CD8-positive, alpha-beta memory T cell (primary cell): ENCODE data around the gene ZNF516. TPM values are rescaled to one million over a fixed set of nuclear protein-coding genes. Genes with fewer than 3 reads are reported as not detected.

Experiments
- CTCF ChIA-PET: fragments of 350-600 bp; sonication (Branson Sonifier 250); formaldehyde crosslinking; loops from one replicate; lab custom pipeline; 2021; ENCODE audit warnings: antibody characterized with exemption; lab: Charles Lee
- POLR2A ChIA-PET: fragments of 350-600 bp; sonication (Branson Sonifier 250); formaldehyde crosslinking; loops from one replicate; lab custom pipeline; 2021; ENCODE audit warnings: antibody characterized with exemption; lab: Charles Lee
- DNase-seq, 5 donors: peaks; one replicate each; pipeline versions ENCODE4 v3.0.0 to v3.0.0-alpha.2; 2020 to 2022; ENCODE audit warnings: mixed read lengths in 1 of 5
- H3K27ac ChIP-seq: one replicate; pipeline ENCODE4 v1.7.0; 2013; ENCODE audit warnings: low read depth, mild to moderate bottlenecking, low read length, moderate library complexity
- H3K27me3 ChIP-seq: 2 replicates; pipeline ENCODE4 v1.7.0; 2013; ENCODE audit warnings: low read length, mild to moderate bottlenecking; ENCODE audit not compliant: insufficient read depth, poor library complexity, severe bottlenecking
- H3K36me3 ChIP-seq: 2 replicates; pipeline ENCODE4 v1.7.0; 2013; ENCODE audit warnings: mild to moderate bottlenecking, low read length, moderate library complexity; ENCODE audit not compliant: insufficient read depth
- H3K4me1 ChIP-seq: 2 replicates; pipeline ENCODE4 v1.7.0; 2013; ENCODE audit warnings: mild to moderate bottlenecking, low read length, moderate library complexity; ENCODE audit not compliant: insufficient read depth
- H3K4me3 ChIP-seq: 2 replicates; pipeline ENCODE4 v1.7.0; 2013; ENCODE audit warnings: mild to moderate bottlenecking, low read length
- H3K9me3 ChIP-seq: 2 replicates; pipeline ENCODE4 v1.7.0; 2013; ENCODE audit warnings: mild to moderate bottlenecking, low read length
- H3K27ac Mint-ChIP-seq, 8 donors: one replicate each; pipeline ENCODE4 v1.8.0; 2020 to 2021; ENCODE audit warnings: mixed read lengths in 8 of 8, mild to moderate bottlenecking in 6 of 8, inconsistent platforms in 3 of 8, moderate library complexity in 3 of 8
- H3K27me3 Mint-ChIP-seq, 2 donors: one replicate each; pipeline ENCODE4 v1.8.0; 2020 to 2021; ENCODE audit warnings: mixed read lengths in 2 of 2, mild to moderate bottlenecking in 1 of 2, moderate library complexity in 1 of 2
- H3K36me3 Mint-ChIP-seq, 3 donors: one replicate each; pipeline ENCODE4 v1.8.0; 2020 to 2021; ENCODE audit warnings: mixed read lengths in 3 of 3, inconsistent platforms in 1 of 3, mild to moderate bottlenecking in 1 of 3
- H3K4me1 Mint-ChIP-seq, 3 donors: one replicate each; pipeline ENCODE4 v1.8.0; 2020 to 2021; ENCODE audit warnings: mixed read lengths in 3 of 3, inconsistent platforms in 1 of 3, mild to moderate bottlenecking in 1 of 3
- H3K4me3 Mint-ChIP-seq, 7 donors: one replicate each; pipeline ENCODE4 v1.8.0; 2020 to 2021; ENCODE audit warnings: mixed read lengths in 7 of 7, mild to moderate bottlenecking in 6 of 7, moderate library complexity in 4 of 7, inconsistent platforms in 2 of 7
- H3K9me3 Mint-ChIP-seq, 5 donors: one replicate each; pipeline ENCODE4 v1.8.0; 2020 to 2022; ENCODE audit warnings: mixed read lengths in 5 of 5, mild to moderate bottlenecking in 3 of 5, moderate library complexity in 2 of 5, inconsistent platforms in 1 of 5
- polyA plus RNA-seq: library from polyadenylated mRNA; unstranded; fragments of 300-500 nt; fragmentation: Illumina TruSeq; gene quantifications from one replicate; pipeline ENCODE4 v1.2.3, GENCODE V29; 2021
- total RNA-seq, 2 experiments: library from RNA; stranded (reverse); gene quantifications; one replicate each; pipeline ENCODE4 v1.2.3, GENCODE V29; 2021

Gene ZNF516
- total and polyA plus RNA-seq, 3 experiments from 2014 or later, result 1.3 to 1.9 (median 1.6) TPM

GRCh38 chr18:76437910-76438309 lies 57.1 kb downstream of the ZNF516 start:
- Histone ChIP-seq H3K4me1 (no peaks in the 10 kb centered on the region), H3K4me3 (no peak overlapping the region), H3K27me3 (no peaks in the 10 kb centered on the region), H3K36me3 (no peaks in the 10 kb centered on the region), H3K9me3 (no peaks in the 10 kb centered on the region), H3K27ac (no peak overlapping the region)
- Mint-ChIP-seq H3K36me3 (peaks cover 0 to 3% (median 0%) of the 10 kb centered on the region in 3 donors), H3K9me3 (no peaks in the 10 kb centered on the region), H3K27ac (no peak overlapping the region), H3K27me3 (peaks cover 0 to 3% of the 10 kb centered on the region in 2 donors), H3K4me1 (no peaks in the 10 kb centered on the region), H3K4me3 (no peak overlapping the region)
- POLR2A ChIA-PET, result no interaction called here
- CTCF ChIA-PET, result no interaction called here
- DNase-seq, result no peak

GRCh38 chr18:76437011-76437410 lies 58.0 kb downstream of the ZNF516 start:
- Histone ChIP-seq H3K27me3 (no peaks in the 10 kb centered on the region), H3K27ac (no peak overlapping the region), H3K36me3 (no peaks in the 10 kb centered on the region), H3K4me1 (no peaks in the 10 kb centered on the region), H3K4me3 (no peak overlapping the region), H3K9me3 (no peaks in the 10 kb centered on the region)
- CTCF ChIA-PET, result no interaction called here
- Mint-ChIP-seq H3K36me3 (peaks cover 0 to 3% (median 0%) of the 10 kb centered on the region in 3 donors), H3K4me1 (no peaks in the 10 kb centered on the region), H3K27ac (no peak overlapping the region), H3K4me3 (no peak overlapping the region), H3K9me3 (no peaks in the 10 kb centered on the region), H3K27me3 (peaks cover 1 to 3% of the 10 kb centered on the region in 2 donors)
- no peak for DNase-seq
- POLR2A ChIA-PET, result no interaction called here

- H3K27me3 ChIP-seq, result no peaks in the 10 kb centered on the region
- H3K4me3 Mint-ChIP-seq, result no peak overlapping the region
- peaks cover 0 to 3% (median 0%) of the 10 kb centered on the region in 3 donors for H3K36me3 Mint-ChIP-seq
- H3K9me3 Mint-ChIP-seq, result no peaks in the 10 kb centered on the region
- no peak overlapping the region for H3K27ac Mint-ChIP-seq
- H3K4me1 Mint-ChIP-seq, result no peaks in the 10 kb centered on the region
- no peak overlapping the region for H3K27ac ChIP-seq
- ChIA-PET CTCF (interaction anchor here (0.9 kb wide), 1 partner anchor 37 kb away, joined by 3 read pairs; no protein-coding TSS in a partner anchor), POLR2A (no interaction called here)
- DNase-seq, result no peak
- no peaks in the 10 kb centered on the region for H3K36me3 ChIP-seq
- H3K4me1 ChIP-seq, result no peaks in the 10 kb centered on the region
- H3K27me3 Mint-ChIP-seq, result peaks cover 1 to 3% of the 10 kb centered on the region in 2 donors
- no peak overlapping the region for H3K4me3 ChIP-seq
- H3K9me3 ChIP-seq, result no peaks in the 10 kb centered on the region
Observed at GRCh38 chr18:76436342-76436741, 58.7 kb downstream of the ZNF516 start.

- ChIA-PET POLR2A (no interaction called here), CTCF (interaction anchor here (0.9 kb wide), 1 partner anchor 36 kb away, joined by 3 read pairs; no protein-coding TSS in a partner anchor)
- peaks cover 0 to 3% (median 0%) of the 10 kb centered on the region in 3 donors for H3K36me3 Mint-ChIP-seq
- peaks cover 1 to 3% of the 10 kb centered on the region in 2 donors for H3K27me3 Mint-ChIP-seq
- no peaks in the 10 kb centered on the region for H3K9me3 ChIP-seq
- no peak for DNase-seq
- H3K4me3 ChIP-seq, result no peak overlapping the region
- no peaks in the 10 kb centered on the region for H3K36me3 ChIP-seq
- H3K4me3 Mint-ChIP-seq, result no peak overlapping the region
- no peaks in the 10 kb centered on the region for H3K4me1 ChIP-seq
- H3K27ac ChIP-seq, result no peak overlapping the region
- no peaks in the 10 kb centered on the region for H3K27me3 ChIP-seq
- no peaks in the 10 kb centered on the region for H3K9me3 Mint-ChIP-seq
- H3K27ac Mint-ChIP-seq, result no peak overlapping the region
- H3K4me1 Mint-ChIP-seq, result no peaks in the 10 kb centered on the region
Observed at GRCh38 chr18:76435316-76435989, 59.6 kb downstream of the ZNF516 start.

GRCh38 chr18:76434452-76434851 lies 60.6 kb downstream of the ZNF516 start:
- no peak overlapping the region for H3K4me3 Mint-ChIP-seq
- no peak for DNase-seq
- H3K36me3 ChIP-seq, result no peaks in the 10 kb centered on the region
- CTCF ChIA-PET, result no interaction called here
- no peaks in the 10 kb centered on the region for H3K4me1 Mint-ChIP-seq
- H3K27me3 ChIP-seq, result no peaks in the 10 kb centered on the region
- no peak overlapping the region for H3K4me3 ChIP-seq
- no peaks in the 10 kb centered on the region for H3K9me3 Mint-ChIP-seq
- no peaks in the 10 kb centered on the region for H3K9me3 ChIP-seq
- POLR2A ChIA-PET, result no interaction called here
- peaks cover 0 to 3% (median 0%) of the 10 kb centered on the region in 3 donors for H3K36me3 Mint-ChIP-seq
- no peak overlapping the region for H3K27ac Mint-ChIP-seq
- no peak overlapping the region for H3K27ac ChIP-seq
- peaks cover 1 to 3% of the 10 kb centered on the region in 2 donors for H3K27me3 Mint-ChIP-seq
- no peaks in the 10 kb centered on the region for H3K4me1 ChIP-seq

GRCh38 chr18:76433788-76434187 lies 61.3 kb downstream of the ZNF516 start:
- H3K27ac Mint-ChIP-seq, result no peak overlapping the region
- H3K9me3 Mint-ChIP-seq, result no peaks in the 10 kb centered on the region
- no peak overlapping the region for H3K4me3 Mint-ChIP-seq
- no peaks in the 10 kb centered on the region for H3K36me3 ChIP-seq
- peaks cover 0 to 3% (median 0%) of the 10 kb centered on the region in 3 donors for H3K36me3 Mint-ChIP-seq
- H3K4me1 ChIP-seq, result no peaks in the 10 kb centered on the region
- DNase-seq, result no peak
- POLR2A ChIA-PET, result no interaction called here
- H3K27me3 Mint-ChIP-seq, result peaks cover 0 to 1% of the 10 kb centered on the region in 2 donors
- H3K27me3 ChIP-seq, result no peaks in the 10 kb centered on the region
- no peak overlapping the region for H3K27ac ChIP-seq
- no peak overlapping the region for H3K4me3 ChIP-seq
- CTCF ChIA-PET, result no interaction called here
- H3K9me3 ChIP-seq, result no peaks in the 10 kb centered on the region
- no peaks in the 10 kb centered on the region for H3K4me1 Mint-ChIP-seq

GRCh38 chr18:76432970-76433767 lies 61.9 kb downstream of the ZNF516 start:
- Mint-ChIP-seq H3K9me3 (no peaks in the 10 kb centered on the region), H3K4me3 (no peak overlapping the region), H3K4me1 (peaks cover 0 to 3% (median 0%) of the 10 kb centered on the region in 3 donors), H3K27me3 (peaks cover 0 to 1% of the 10 kb centered on the region in 2 donors), H3K27ac (peak overlapping the region in 1 of 8 donors; percentile 29), H3K36me3 (peaks cover 0 to 3% (median 0%) of the 10 kb centered on the region in 3 donors)
- ChIA-PET CTCF (no interaction called here), POLR2A (no interaction called here)
- no peak overlapping the region for H3K27ac ChIP-seq
- H3K9me3 ChIP-seq, result no peaks in the 10 kb centered on the region
- no peaks in the 10 kb centered on the region for H3K4me1 ChIP-seq
- no peaks in the 10 kb centered on the region for H3K36me3 ChIP-seq
- no peak for DNase-seq
- H3K4me3 ChIP-seq, result no peak overlapping the region
- H3K27me3 ChIP-seq, result no peaks in the 10 kb centered on the region

GRCh38 chr18:76432274-76432755 lies 62.7 kb downstream of the ZNF516 start:
- no peaks in the 10 kb centered on the region for H3K4me1 ChIP-seq
- POLR2A ChIA-PET, result no interaction called here
- no peaks in the 10 kb centered on the region for H3K9me3 Mint-ChIP-seq
- H3K27me3 ChIP-seq, result no peaks in the 10 kb centered on the region
- no peak overlapping the region for H3K4me3 Mint-ChIP-seq
- CTCF ChIA-PET, result no interaction called here
- no peaks in the 10 kb centered on the region for H3K36me3 ChIP-seq
- no peak overlapping the region for H3K27ac ChIP-seq
- H3K27ac Mint-ChIP-seq, result peak overlapping the region in 1 of 8 donors; percentile 40
- no peak overlapping the region for H3K4me3 ChIP-seq
- H3K4me1 Mint-ChIP-seq, result peaks cover 0 to 3% (median 0%) of the 10 kb centered on the region in 3 donors
- no peak for DNase-seq
- H3K9me3 ChIP-seq, result no peaks in the 10 kb centered on the region
- H3K36me3 Mint-ChIP-seq, result no peaks in the 10 kb centered on the region
- H3K27me3 Mint-ChIP-seq, result peaks cover 0 to 1% of the 10 kb centered on the region in 2 donors
